Common myeloid progenitor, CD34-positive (primary cell): ENCODE results near the gene TRPM4.
"Not testable (repeated sequence)": the region's sequence is repeated elsewhere in the genome, so short reads cannot be mapped to it uniquely, and the experiment has no call there.

ENCODE experiments used
- CTCF ChIA-PET: fragments of 350-600 bp; sonication (Branson Sonifier 250); formaldehyde crosslinking; loops from one replicate; lab custom pipeline; 2021; ENCODE audit warnings: antibody characterized with exemption; lab: Charles Lee
- POLR2A ChIA-PET: fragments of 350-600 bp; sonication (Branson Sonifier 250); formaldehyde crosslinking; loops from one replicate; lab custom pipeline; 2021; ENCODE audit warnings: antibody characterized with exemption; lab: Charles Lee
- DNase-seq, 3 donors: peaks; one replicate each; pipeline versions ENCODE4 v3.0.0 to v3.0.0-alpha.2; 2013
- H3K27ac ChIP-seq, 2 experiments: 1 replicate in 1 of 2; 2 replicates in 1 of 2; pipeline ENCODE4 v1.7.0; 2013; ENCODE audit warnings: inconsistent platforms in 2 of 2, low read length in 2 of 2, mild to moderate bottlenecking in 2 of 2, low read depth in 1 of 2, moderate library complexity in 1 of 2; ENCODE audit not compliant: severe bottlenecking in 2 of 2, insufficient read depth in 1 of 2, poor library complexity in 1 of 2
- H3K27me3 ChIP-seq, 5 experiments: replicated peaks in 2 of 5; 1 replicate in 3 of 5; 2 replicates in 2 of 5; pipeline versions ENCODE4 v1.6.1 to v1.7.0; 2013; ENCODE audit warnings: low read length in 4 of 5, mild to moderate bottlenecking in 2 of 5, moderate library complexity in 2 of 5, inconsistent platforms in 1 of 5; ENCODE audit not compliant: insufficient read depth in 5 of 5, control insufficient read depth in 4 of 5
- H3K36me3 ChIP-seq, 4 experiments: 1 replicate in 2 of 4; 2 replicates in 2 of 4; pipeline versions ENCODE4 v1.6.1 to v1.7.0; 2013; ENCODE audit warnings: low read length in 3 of 4, control low read depth in 1 of 4, mild to moderate bottlenecking in 1 of 4; ENCODE audit not compliant: control insufficient read depth in 4 of 4, insufficient read depth in 4 of 4
- H3K4me1 ChIP-seq, 4 experiments: 1 replicate in 3 of 4; 2 replicates in 1 of 4; pipeline versions ENCODE4 v1.6.1 to v1.7.1; 2013; ENCODE audit warnings: low read length in 3 of 4, mild to moderate bottlenecking in 3 of 4, control low read depth in 1 of 4, inconsistent platforms in 1 of 4, moderate library complexity in 1 of 4; ENCODE audit not compliant: control insufficient read depth in 4 of 4, insufficient read depth in 4 of 4; ENCODE audit errors: control extremely low read depth in 1 of 4
- H3K4me3 ChIP-seq, 7 experiments: 1 replicate in 4 of 7; 2 replicates in 3 of 7; pipeline versions ENCODE4 v1.5.1 to v1.7.0; 2013; ENCODE audit warnings: mild to moderate bottlenecking in 7 of 7, low read length in 6 of 7, moderate library complexity in 6 of 7, inconsistent platforms in 2 of 7, low read depth in 2 of 7, control low read depth in 1 of 7; ENCODE audit not compliant: insufficient read depth in 4 of 7, control insufficient read depth in 1 of 7; ENCODE audit errors: extremely low read depth in 1 of 7
- H3K9me3 ChIP-seq, 5 experiments: 1 replicate in 4 of 5; 2 replicates in 1 of 5; pipeline versions ENCODE4 v1.6.1 to v1.7.1; 2013; ENCODE audit warnings: low read length in 4 of 5, mild to moderate bottlenecking in 2 of 5, inconsistent platforms in 1 of 5, low read depth in 1 of 5, moderate library complexity in 1 of 5; ENCODE audit not compliant: control insufficient read depth in 4 of 5, insufficient read depth in 2 of 5; ENCODE audit errors: control extremely low read depth in 1 of 5
- WGBS: methylation state at CpG from one replicate; pipeline ENCODE4 v1.1.5; 2013; ENCODE audit not compliant: insufficient coverage; 5-methylcytosine and 5-hydroxymethylcytosine counted together

Gene TRPM4

GRCh38 chr19:49119411-49120324 is 37.9 kb upstream of the TRPM4 start, which contains the start of gene PPFIA3:
Gene PPFIA3, plus strand, starts transcription at chr19:49119544. Its CDS starts 8,330 bp downstream, at chr19:49127874.
- DNase-seq = no peak
- Histone ChIP-seq H3K27me3 (peaks cover 0 to 22% (median 11%) of the 10 kb centered on the region in 5 experiments), H3K27ac (peak within 1 kb of the TSS; percentile 25 to 89), H3K9me3 (no peaks in the 10 kb centered on the region), H3K4me3 (peak within 1 kb of the TSS; percentile 45 to 81 (median 64)), H3K36me3 (no peaks in the 10 kb centered on the region), H3K4me1 (peaks cover 2 to 41% (median 30%) of the 10 kb centered on the region in 4 experiments)
- ChIA-PET CTCF (interaction anchor here (1.5 to 2.5 kb wide), 4 partner anchors 14 to 80 kb away, joined by 3 to 11 read pairs (median 6); no protein-coding TSS in a partner anchor), POLR2A (no interaction called here)
- under 1% methylated on average over 68 of the region's 90 CpGs for WGBS

- Histone ChIP-seq H3K9me3 (no peaks in the 10 kb centered on the region), H3K4me3 (peak overlapping the region in 2 of 7 experiments; percentile 55 to 71), H3K27ac (no peak overlapping the region), H3K27me3 (peaks cover 0 to 22% (median 11%) of the 10 kb centered on the region in 5 experiments), H3K36me3 (no peaks in the 10 kb centered on the region), H3K4me1 (peaks cover 2 to 36% (median 25%) of the 10 kb centered on the region in 4 experiments)
- no peak for DNase-seq
- ChIA-PET POLR2A (no interaction called here), CTCF (interaction anchor here (0.7 to 2.5 kb wide), 5 partner anchors 14 to 233 kb away, joined by 3 to 11 read pairs (median 4); no protein-coding TSS in a partner anchor)
- 26% methylated on average over 15 of the region's 16 CpGs for WGBS
Observed at GRCh38 chr19:49120325-49120683, 37.3 kb upstream of the TRPM4 start.

- Histone ChIP-seq H3K27me3 (peaks cover 0 to 22% (median 11%) of the 10 kb centered on the region in 5 experiments), H3K9me3 (no peaks in the 10 kb centered on the region), H3K4me3 (no peak overlapping the region), H3K27ac (no peak overlapping the region), H3K36me3 (no peaks in the 10 kb centered on the region), H3K4me1 (peaks cover 2 to 36% (median 25%) of the 10 kb centered on the region in 4 experiments)
- ChIA-PET POLR2A (no interaction called here), CTCF (interaction anchor here (0.7 to 2.5 kb wide), 6 partner anchors 15 to 233 kb away, joined by 3 to 11 read pairs (median 4); no protein-coding TSS in a partner anchor)
- WGBS = 100% methylated on average over 2 of the region's 2 CpGs
- no peak for DNase-seq
Observed at GRCh38 chr19:49120868-49121267, 36.7 kb upstream of the TRPM4 start.

- DNase-seq, H3K36me3 ChIP-seq, H3K4me3 ChIP-seq, H3K27ac ChIP-seq, H3K9me3 ChIP-seq, POLR2A ChIA-PET: not testable (repeated sequence)
- CTCF ChIA-PET = interaction anchor here (1.6 to 2.5 kb wide), 4 partner anchors 16 to 27 kb away, joined by 3 to 11 read pairs (median 6); no protein-coding TSS in a partner anchor
- 82% methylated on average over 5 of the region's 10 CpGs for WGBS
- peaks cover 2 to 22% (median 11%) of the 10 kb centered on the region in 5 experiments for H3K27me3 ChIP-seq
- H3K4me1 ChIP-seq = peaks cover 2 to 28% (median 24%) of the 10 kb centered on the region in 4 experiments
Observed at GRCh38 chr19:49121841-49122240, 35.8 kb upstream of the TRPM4 start.

- DNase-seq, H3K9me3 ChIP-seq, H3K36me3 ChIP-seq, H3K4me3 ChIP-seq, POLR2A ChIA-PET, H3K27ac ChIP-seq: not testable (repeated sequence)
- 94% methylated on average over 10 of the region's 11 CpGs for WGBS
- peaks cover 1 to 24% (median 16%) of the 10 kb centered on the region in 4 experiments for H3K4me1 ChIP-seq
- CTCF ChIA-PET = interaction anchor here (1.2 to 1.6 kb wide), 2 partner anchors 10 to 23 kb away, joined by 3 read pairs; partner anchors contain the start of gene LIN7B
- H3K27me3 ChIP-seq = peaks cover 2 to 22% (median 11%) of the 10 kb centered on the region in 5 experiments
Observed at GRCh38 chr19:49123285-49123684, 34.3 kb upstream of the TRPM4 start.

- H3K36me3 ChIP-seq = no peaks in the 10 kb centered on the region
- H3K9me3 ChIP-seq = no peaks in the 10 kb centered on the region
- peaks cover 2 to 15% (median 9%) of the 10 kb centered on the region in 5 experiments for H3K27me3 ChIP-seq
- no peak overlapping the region for H3K27ac ChIP-seq
- no peak for DNase-seq
- ChIA-PET CTCF (interaction anchor here (0.8 kb wide), 1 partner anchor 11 kb away, joined by 5 read pairs; the partner anchor contains the start of gene LIN7B), POLR2A (interaction anchor here (0.6 kb wide), 1 partner anchor 11 kb away, joined by 4 read pairs; the partner anchor contains the start of gene LIN7B)
- no peak overlapping the region for H3K4me3 ChIP-seq
- WGBS = 90% methylated on average over 11 of the region's 23 CpGs
- peaks cover 0 to 15% (median 8%) of the 10 kb centered on the region in 4 experiments for H3K4me1 ChIP-seq
Observed at GRCh38 chr19:49125025-49125731, 32.4 kb upstream of the TRPM4 start.
